Hematopoietic multipotent progenitor cell treated with erythropoietin and hydrocortisone succinate and interleukin-3 and kit ligand, for 17 days (in vitro differentiated cells): ENCODE measurements around the gene CTNNA1.
"Not testable (repeated sequence)": the region's sequence is repeated elsewhere in the genome, so short reads cannot be mapped to it uniquely, and the experiment has no call there.

ENCODE experiments used
- DNase-seq: peaks from one replicate; pipeline ENCODE4 v3.0.0-alpha.2; 2015; ENCODE audit warnings: low spot score

The CTNNA1 gene

GRCh38 chr5:138757061-138757776 lies 4.0 kb downstream of the CTNNA1 start:
- no peak for DNase-seq

- DNase-seq = no peak
Measured at GRCh38 chr5:138760448-138761110, 7.4 kb downstream of the CTNNA1 start.

- not testable (repeated sequence) for DNase-seq
Measured at GRCh38 chr5:138761115-138761514, 7.9 kb downstream of the CTNNA1 start.

- not testable (repeated sequence) for DNase-seq
Measured at GRCh38 chr5:138761670-138762069, 8.4 kb downstream of the CTNNA1 start.

- DNase-seq = no peak
Measured at GRCh38 chr5:138762110-138762509, 8.9 kb downstream of the CTNNA1 start.

GRCh38 chr5:138763037-138763778 lies 10.0 kb downstream of the CTNNA1 start:
- no peak for DNase-seq

GRCh38 chr5:138770291-138770690 lies 17.1 kb downstream of the CTNNA1 start:
- DNase-seq = no peak

- DNase-seq = no peak
Measured at GRCh38 chr5:138770977-138771376, 17.8 kb downstream of the CTNNA1 start.

- no peak for DNase-seq
Measured at GRCh38 chr5:138772986-138773594, 19.9 kb downstream of the CTNNA1 start.

GRCh38 chr5:138773624-138774023 lies 20.4 kb downstream of the CTNNA1 start:
- DNase-seq = not testable (repeated sequence)

GRCh38 chr5:138775034-138775433 lies 21.8 kb downstream of the CTNNA1 start:
- no peak for DNase-seq

- DNase-seq = no peak
Measured at GRCh38 chr5:138778234-138778633, 25.0 kb downstream of the CTNNA1 start.

GRCh38 chr5:138783976-138784375 lies 30.8 kb downstream of the CTNNA1 start:
- no peak for DNase-seq

GRCh38 chr5:138784590-138784989 lies 31.4 kb downstream of the CTNNA1 start:
- DNase-seq = no peak

- DNase-seq = peak; percentile 56
Measured at GRCh38 chr5:138789771-138790242, 36.6 kb downstream of the CTNNA1 start.

GRCh38 chr5:138790684-138791083 lies 37.5 kb downstream of the CTNNA1 start:
- no peak for DNase-seq

GRCh38 chr5:138792195-138792790 lies 39.1 kb downstream of the CTNNA1 start:
- DNase-seq = no peak

GRCh38 chr5:138793575-138793974 lies 40.4 kb downstream of the CTNNA1 start:
- DNase-seq = no peak

GRCh38 chr5:138803285-138803684 lies 50.1 kb downstream of the CTNNA1 start:
- no peak for DNase-seq

- no peak for DNase-seq
Measured at GRCh38 chr5:138803935-138804334, 50.7 kb downstream of the CTNNA1 start.

GRCh38 chr5:138805096-138805495 lies 51.9 kb downstream of the CTNNA1 start:
- no peak for DNase-seq

GRCh38 chr5:138807182-138807581 lies 54.0 kb downstream of the CTNNA1 start:
- no peak for DNase-seq
